Measurements from ENCODE around the gene IRF7.
"Not testable (repeated sequence)": the region's sequence is repeated elsewhere in the genome, so short reads cannot be mapped to it uniquely, and the experiment has no call there.

DNA sequence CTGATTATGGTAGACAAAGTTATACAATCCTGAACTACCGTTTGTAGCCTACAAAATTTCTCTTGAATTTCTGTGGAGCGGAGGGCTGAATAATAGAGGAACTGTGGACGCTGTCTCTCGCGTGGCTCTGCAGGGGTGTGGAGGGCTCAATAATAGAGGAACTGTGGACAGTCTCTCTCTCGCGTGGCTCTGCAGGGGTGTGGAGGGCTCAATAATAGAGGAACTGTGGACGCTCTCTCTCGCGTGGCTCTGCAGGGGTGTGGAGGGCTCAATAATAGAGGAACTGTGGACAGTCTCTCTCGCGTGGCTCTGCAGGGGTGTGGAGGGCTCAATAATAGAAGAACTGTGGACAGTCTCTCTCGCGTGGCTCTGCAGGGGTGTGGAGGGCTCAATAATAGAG, 37.4 kb upstream of the IRF7 start:
- TF ChIP-seq, protein P1, sequence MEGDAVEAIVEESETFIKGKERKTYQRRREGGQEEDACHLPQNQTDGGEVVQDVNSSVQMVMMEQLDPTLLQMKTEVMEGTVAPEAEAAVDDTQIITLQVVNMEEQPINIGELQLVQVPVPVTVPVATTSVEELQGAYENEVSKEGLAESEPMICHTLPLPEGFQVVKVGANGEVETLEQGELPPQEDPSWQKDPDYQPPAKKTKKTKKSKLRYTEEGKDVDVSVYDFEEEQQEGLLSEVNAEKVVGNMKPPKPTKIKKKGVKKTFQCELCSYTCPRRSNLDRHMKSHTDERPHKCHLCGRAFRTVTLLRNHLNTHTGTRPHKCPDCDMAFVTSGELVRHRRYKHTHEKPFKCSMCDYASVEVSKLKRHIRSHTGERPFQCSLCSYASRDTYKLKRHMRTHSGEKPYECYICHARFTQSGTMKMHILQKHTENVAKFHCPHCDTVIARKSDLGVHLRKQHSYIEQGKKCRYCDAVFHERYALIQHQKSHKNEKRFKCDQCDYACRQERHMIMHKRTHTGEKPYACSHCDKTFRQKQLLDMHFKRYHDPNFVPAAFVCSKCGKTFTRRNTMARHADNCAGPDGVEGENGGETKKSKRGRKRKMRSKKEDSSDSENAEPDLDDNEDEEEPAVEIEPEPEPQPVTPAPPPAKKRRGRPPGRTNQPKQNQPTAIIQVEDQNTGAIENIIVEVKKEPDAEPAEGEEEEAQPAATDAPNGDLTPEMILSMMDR (IDR thresholded peaks at IDR 0.05): not testable (repeated sequence)
- not testable (repeated sequence) for TF ChIP-seq POLR2A (IDR thresholded peaks at IDR 0.05)

All from heart left ventricle (tissue), 13 donors.